ENCODE measurements around the gene CAMKK2. TPM values are rescaled to one million over a fixed set of nuclear protein-coding genes. Genes with fewer than 3 reads are reported as not detected.

CAMKK2 gene
- polyA plus RNA-seq, 1 of the 3 experiments (the other 2 are of a cell fraction): 23.6 TPM

DNA sequence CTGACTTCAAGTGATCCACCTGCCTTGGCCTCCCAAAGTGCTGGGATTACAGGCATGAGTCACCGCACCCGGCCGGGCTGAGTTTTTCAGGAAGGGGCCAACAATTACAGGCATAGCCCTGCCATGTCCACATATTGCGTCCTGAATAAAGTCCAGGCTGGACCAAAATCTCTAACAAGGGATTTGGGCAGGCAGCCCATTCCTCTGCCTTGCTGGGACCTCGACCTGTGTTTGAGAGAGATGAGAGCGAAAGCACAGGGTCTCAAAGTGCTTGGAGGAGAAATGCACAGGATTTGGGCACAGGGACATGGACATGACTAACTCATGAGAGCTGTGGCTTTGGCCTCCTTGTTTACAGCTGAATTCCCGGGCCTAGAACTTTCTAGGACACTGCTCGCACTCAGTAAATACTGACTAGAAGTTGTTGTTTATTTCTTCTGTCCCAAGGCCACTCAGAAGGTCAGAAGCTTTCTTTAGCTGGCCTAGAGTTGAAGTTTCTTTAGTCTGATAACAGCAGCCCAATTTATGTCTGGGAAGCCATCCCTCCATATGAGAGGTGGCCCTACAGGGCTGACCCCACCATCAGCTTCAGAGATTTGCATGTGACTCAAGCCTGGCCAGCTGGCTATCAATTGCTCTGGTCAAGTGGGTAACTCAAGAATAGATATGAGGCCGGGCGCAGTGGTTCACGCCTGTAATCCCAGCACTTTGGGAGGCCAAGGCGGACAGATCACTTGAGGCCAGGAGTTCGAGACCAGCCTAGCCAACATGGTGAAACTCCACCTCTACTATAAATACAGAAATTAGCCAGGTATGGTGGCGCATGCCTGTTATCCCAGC, 11.7 kb downstream of the CAMKK2 start:
- Histone ChIP-seq H3K27ac (ENCODE audit: low read depth in 2 of 2, low read length in 1 of 2) (no peak overlapping the region), H3K4me2 (no peak overlapping the region), H4K20me1 (ENCODE audit: insufficient read depth) (peaks cover 5% of the 10 kb centered on the region; the same call in 1 of the 2 replicates), H3K9me3 (no peaks in the 10 kb centered on the region), H3K36me3 (replicated peaks in 1 of 2; ENCODE audit: control insufficient read depth in 1 of 2, insufficient read depth in 2 of 2, low read length in 1 of 2) (peaks cover 0 to 3% of the 10 kb centered on the region in 2 experiments), H3F3A (replicated peaks; ENCODE audit: insufficient read depth) (no peaks in the 10 kb centered on the region), H3K27me3 (ENCODE audit: insufficient read depth) (no peaks in the 10 kb centered on the region), H3K4me1 (ENCODE audit: control insufficient read depth in 1 of 2, insufficient read depth in 2 of 2, low read depth in 1 of 2, low read length in 1 of 2) (peaks cover 0 to 3% of the 10 kb centered on the region in 2 experiments; a peak in 1 of 4 replicates), H3K79me2 (ENCODE audit: insufficient read depth) (peaks cover 6% of the 10 kb centered on the region; the same call in 1 of the 2 replicates), H3K9me2 (no peaks in the 10 kb centered on the region), H3K4me3 (ENCODE audit: low read depth in 2 of 2, low read length in 1 of 2) (no peak overlapping the region), H2AFZ (ENCODE audit: low read depth) (no peak overlapping the region), H3K9ac (no peak overlapping the region)
- POLR2A ChIA-PET: no interaction called here
- CTCF ChIA-PET: interaction anchor here (1.2 kb wide), 1 partner anchor 158 kb away, joined by 3 read pairs; no protein-coding TSS in a partner anchor
- TF ChIP-seq YY1 (IDR thresholded peaks at IDR 0.05; ENCODE audit: low read depth): no peak
- no peak for TF ChIP-seq CHD2 (IDR thresholded peaks at IDR 0.05; ENCODE audit: low read length, partially characterized antibody)
- no peak for TF ChIP-seq SIN3A (IDR thresholded peaks at IDR 0.05; ENCODE audit: borderline replicate concordance, low read depth, low read length)
- TF ChIP-seq RXRA (IDR thresholded peaks at IDR 0.05; ENCODE audit: borderline replicate concordance, low read depth): no peak
- TF ChIP-seq GATA2 (CRISPR knock-in tag; IDR thresholded peaks at IDR 0.05): no peak
- TF ChIP-seq NRF1 (IDR thresholded peaks at IDR 0.05; ENCODE audit: low read depth, low read length): no peak
- TF ChIP-seq, protein P1, sequence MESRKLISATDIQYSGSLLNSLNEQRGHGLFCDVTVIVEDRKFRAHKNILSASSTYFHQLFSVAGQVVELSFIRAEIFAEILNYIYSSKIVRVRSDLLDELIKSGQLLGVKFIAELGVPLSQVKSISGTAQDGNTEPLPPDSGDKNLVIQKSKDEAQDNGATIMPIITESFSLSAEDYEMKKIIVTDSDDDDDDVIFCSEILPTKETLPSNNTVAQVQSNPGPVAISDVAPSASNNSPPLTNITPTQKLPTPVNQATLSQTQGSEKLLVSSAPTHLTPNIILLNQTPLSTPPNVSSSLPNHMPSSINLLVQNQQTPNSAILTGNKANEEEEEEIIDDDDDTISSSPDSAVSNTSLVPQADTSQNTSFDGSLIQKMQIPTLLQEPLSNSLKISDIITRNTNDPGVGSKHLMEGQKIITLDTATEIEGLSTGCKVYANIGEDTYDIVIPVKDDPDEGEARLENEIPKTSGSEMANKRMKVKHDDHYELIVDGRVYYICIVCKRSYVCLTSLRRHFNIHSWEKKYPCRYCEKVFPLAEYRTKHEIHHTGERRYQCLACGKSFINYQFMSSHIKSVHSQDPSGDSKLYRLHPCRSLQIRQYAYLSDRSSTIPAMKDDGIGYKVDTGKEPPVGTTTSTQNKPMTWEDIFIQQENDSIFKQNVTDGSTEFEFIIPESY (IDR thresholded peaks at IDR 0.05; ENCODE audit: borderline replicate concordance, low read depth): no peak
- no peak for TF ChIP-seq FOXJ3 (CRISPR knock-in tag; IDR thresholded peaks at IDR 0.05)
- TF ChIP-seq, protein P2, sequence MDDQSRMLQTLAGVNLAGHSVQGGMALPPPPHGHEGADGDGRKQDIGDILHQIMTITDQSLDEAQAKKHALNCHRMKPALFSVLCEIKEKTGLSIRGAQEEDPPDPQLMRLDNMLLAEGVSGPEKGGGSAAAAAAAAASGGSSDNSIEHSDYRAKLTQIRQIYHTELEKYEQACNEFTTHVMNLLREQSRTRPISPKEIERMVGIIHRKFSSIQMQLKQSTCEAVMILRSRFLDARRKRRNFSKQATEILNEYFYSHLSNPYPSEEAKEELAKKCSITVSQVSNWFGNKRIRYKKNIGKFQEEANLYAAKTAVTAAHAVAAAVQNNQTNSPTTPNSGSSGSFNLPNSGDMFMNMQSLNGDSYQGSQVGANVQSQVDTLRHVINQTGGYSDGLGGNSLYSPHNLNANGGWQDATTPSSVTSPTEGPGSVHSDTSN (IDR thresholded peaks at IDR 0.05): no peak
- TF ChIP-seq RCOR1 (IDR thresholded peaks at IDR 0.05; ENCODE audit: low read length): no peak
- no peak for TF ChIP-seq TEAD4 (IDR thresholded peaks at IDR 0.05; ENCODE audit: borderline replicate concordance, insufficient read depth)
- no peak for TF ChIP-seq RFX5 (IDR thresholded peaks at IDR 0.05; ENCODE audit: low read length)
- TF ChIP-seq NFIC (IDR thresholded peaks at IDR 0.05; ENCODE audit: borderline replicate concordance): no peak
- no peak for TF ChIP-seq JUND (IDR thresholded peaks at IDR 0.05)
- TF ChIP-seq, protein P3, sequence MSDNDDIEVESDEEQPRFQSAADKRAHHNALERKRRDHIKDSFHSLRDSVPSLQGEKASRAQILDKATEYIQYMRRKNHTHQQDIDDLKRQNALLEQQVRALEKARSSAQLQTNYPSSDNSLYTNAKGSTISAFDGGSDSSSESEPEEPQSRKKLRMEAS (IDR thresholded peaks at IDR 0.05; ENCODE audit: low read depth): no peak
- TF ChIP-seq FOSL2 (IDR thresholded peaks at IDR 0.05; ENCODE audit: borderline replicate concordance, low read depth): no peak
- WGBS (ENCODE audit: low lambda C conversion rate): 93% methylated on average over 14 of the region's 14 CpGs
- DNase-seq: no peak
